Right lobe of liver (tissue), 4 donors: Measurements from ENCODE around the gene S100A8.

ENCODE experiments used
- CTCF ChIP-seq, 4 donors: fragments of 200-600 bp in 3 of 4; fragments of 450-650 bp in 1 of 4; IDR thresholded peaks; one replicate each; pipeline versions ENCODE4 v1.5.1 to v1.8.0; 2016 to 2022; ENCODE audit warnings: antibody characterized with exemption in 4 of 4, mild to moderate bottlenecking in 2 of 4
- POLR2A ChIP-seq: fragments of 450-650 bp; IDR thresholded peaks from one replicate; pipeline ENCODE4 v1.6.1; 2017; ENCODE audit warnings: antibody characterized with exemption, mild to moderate bottlenecking
- donor health status: DM: no; HTN: no; CAD: no.
- donor health status: DM: no; HTN: no; CAD: no.
- donor health status: DM: no; HTN: yes; CAD: no.

- no peak for TF ChIP-seq CTCF (IDR thresholded peaks at IDR 0.05)
- no peak for TF ChIP-seq POLR2A
Observed at GRCh38 chr1:153371231-153371630, 19.6 kb downstream of the S100A8 start.
